GM21576 (cell line): ENCODE measurements around the gene NLRP9.
"Not testable (repeated sequence)": the region's sequence is repeated elsewhere in the genome, so short reads cannot be mapped to it uniquely, and the experiment has no call there.

ENCODE experiments used
- ATAC-seq: cut with Tn5 transposase; IDR thresholded peaks from one replicate; pipeline ENCODE4 v1.9.1; 2021; ENCODE audit warnings: mild to moderate bottlenecking, moderate library complexity; ENCODE audit not compliant: unreplicated experiment

Gene NLRP9

DNA sequence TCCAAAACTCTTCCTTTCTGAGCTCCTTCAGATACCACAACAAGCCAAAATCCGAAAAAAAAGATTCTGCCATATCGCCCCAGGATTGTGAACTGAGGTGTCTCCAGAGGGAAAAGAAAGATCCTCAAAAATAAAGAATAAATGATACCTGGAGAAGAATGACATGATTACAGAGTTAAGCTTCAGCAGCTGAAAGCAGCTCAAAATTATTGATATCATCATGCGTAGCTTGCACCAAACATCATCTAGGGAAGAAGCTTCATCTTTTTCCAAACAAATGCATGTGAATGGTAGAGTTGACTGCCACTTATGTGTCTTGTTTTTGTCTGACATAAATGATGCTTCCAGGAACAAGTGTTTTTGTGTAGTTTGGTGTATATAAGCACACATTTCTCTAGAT is at the start of gene NLRP9:
TSS of gene NLRP9 (minus strand) at position 101 of the 400 bp plus-strand sequence. CDS start at position 73, 28 bp downstream.
- no peak for ATAC-seq

DNA sequence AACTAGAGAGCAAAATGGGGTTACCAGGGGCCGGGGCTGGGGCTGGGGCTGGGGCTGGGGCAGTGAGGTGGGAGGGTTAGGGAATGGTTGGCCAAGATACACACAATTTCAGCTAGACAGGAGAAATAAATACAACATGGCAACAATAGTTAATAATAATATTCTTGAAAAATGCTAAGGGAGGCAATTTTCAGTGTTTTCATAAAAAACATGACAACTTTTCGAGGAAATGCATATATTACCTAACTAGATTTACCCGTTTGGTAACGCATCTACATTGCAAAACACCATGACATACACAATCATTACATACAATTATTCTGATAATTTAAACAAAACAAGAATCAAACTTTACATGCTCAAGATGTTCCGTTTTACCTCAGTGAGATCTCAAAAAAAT is 42.9 kb upstream of the NLRP9 start:
- no peak for ATAC-seq

GRCh38 chr19:55778331-55778730 is 40.1 kb upstream of the NLRP9 start:
- no peak for ATAC-seq

GRCh38 chr19:55777528-55777927 is 39.3 kb upstream of the NLRP9 start:
- ATAC-seq: no peak

- ATAC-seq: not testable (repeated sequence)
Observed at GRCh38 chr19:55769632-55770031, 31.4 kb upstream of the NLRP9 start.

GRCh38 chr19:55768818-55769217 is 30.6 kb upstream of the NLRP9 start, which contains the start of gene RFPL4AL1:
TSS of gene RFPL4AL1 (plus strand) at chr19:55769118. CDS start at chr19:55771805, 2,687 bp downstream.
- not testable (repeated sequence) for ATAC-seq

DNA sequence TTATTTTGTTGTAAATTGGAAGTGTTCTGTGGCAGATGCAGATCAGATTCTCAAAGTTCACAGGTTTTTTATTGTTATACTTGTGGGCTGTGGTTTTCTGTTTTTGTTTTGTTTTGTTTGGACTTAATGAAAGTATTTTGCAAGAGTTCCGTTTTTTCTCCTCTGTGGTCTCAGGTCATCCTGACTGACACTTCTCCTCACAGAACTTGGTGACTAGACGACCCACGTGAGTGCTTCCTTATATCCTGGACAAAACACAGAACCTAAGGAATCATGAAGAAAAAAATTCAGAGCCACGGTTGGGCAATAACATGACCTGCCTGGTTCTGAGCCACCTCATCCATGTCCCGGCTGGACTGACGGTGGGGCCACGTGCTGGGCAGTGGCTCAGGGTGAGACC is 28.3 kb upstream of the NLRP9 start:
- no peak for ATAC-seq

- not testable (repeated sequence) for ATAC-seq
Observed at GRCh38 chr19:55758797-55759196, 20.6 kb upstream of the NLRP9 start, which contains the start of gene RFPL4A. TSS of gene RFPL4A (plus strand) at chr19:55759097. CDS start at chr19:55761801, 2,704 bp downstream.

DNA sequence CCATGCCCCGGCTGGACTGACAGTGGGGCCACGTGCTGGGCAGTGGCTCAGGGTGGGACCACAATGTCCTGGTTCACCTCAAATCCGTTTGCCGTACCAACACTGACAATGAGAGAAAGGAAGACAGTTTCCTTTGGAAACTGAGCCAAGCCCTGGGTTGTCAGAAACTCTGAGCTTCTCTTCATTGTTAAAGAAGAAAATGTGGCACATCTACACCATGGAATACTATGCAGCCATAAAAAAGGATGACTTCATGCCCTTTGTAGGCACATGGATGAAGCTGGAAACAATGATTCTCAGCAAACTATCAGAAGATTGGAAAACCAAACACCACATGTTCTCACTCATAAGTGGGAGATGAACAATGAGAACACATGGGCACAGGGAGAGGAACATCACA is 18.6 kb upstream of the NLRP9 start:
- ATAC-seq: not testable (repeated sequence)

- no peak for ATAC-seq
Observed at GRCh38 chr19:55753401-55753800, 15.2 kb upstream of the NLRP9 start.

DNA sequence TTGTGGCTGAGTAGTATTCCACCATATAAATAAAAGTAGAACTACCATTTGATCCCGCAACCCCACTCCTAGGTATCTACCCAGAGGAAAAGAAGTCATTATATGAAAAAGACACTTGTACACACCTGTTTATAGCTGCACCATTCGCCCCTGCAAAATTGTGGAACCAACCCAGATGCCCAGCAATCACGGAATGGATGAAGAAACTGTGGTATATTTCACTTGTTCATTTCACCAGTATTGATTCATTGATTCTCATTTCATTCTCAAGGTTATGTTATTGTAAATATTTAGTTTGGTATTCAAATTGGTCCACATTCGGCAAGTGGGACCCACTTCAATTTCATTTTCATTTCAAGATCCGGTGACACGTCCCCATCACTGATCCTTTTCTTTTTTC is 12.5 kb upstream of the NLRP9 start:
- no peak for ATAC-seq

DNA sequence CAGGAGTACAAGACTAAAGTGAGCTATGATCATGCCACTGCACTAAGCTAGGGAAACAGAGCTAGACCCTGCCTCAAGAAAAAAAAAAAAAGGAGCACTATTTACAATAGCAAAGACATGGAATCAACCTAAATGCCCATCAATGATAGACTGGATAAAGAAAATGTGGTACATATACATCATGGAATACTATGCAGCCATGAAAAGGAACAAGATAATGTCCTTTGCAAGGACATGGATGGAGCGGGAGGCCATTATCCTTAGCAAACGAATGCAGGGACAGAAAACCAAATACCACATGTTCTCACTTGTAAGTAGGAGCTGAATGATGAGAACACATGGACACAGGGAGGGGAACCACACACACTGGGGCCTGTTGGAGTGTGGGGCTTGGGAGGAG is 7.8 kb downstream of the NLRP9 start:
- not testable (repeated sequence) for ATAC-seq

DNA sequence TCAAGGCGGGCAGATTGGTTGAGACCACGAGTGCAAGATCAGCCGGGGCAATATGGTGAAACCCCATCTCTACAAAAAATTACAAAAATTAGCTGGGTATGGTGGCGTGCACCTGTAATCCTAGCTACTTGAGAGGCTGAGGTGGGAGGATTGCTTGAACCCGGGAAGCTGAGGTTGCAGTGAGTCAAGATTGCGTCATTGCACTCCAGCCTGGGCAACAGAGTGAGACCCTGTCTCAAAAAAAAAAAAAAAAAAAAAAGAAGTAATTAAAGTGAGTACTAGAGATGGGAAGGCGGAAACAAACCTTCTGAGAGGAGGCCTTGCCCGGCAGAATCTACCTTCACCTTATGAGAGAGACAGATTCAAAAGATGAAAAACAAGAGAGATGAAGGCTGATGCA is 14.7 kb downstream of the NLRP9 start:
- ATAC-seq: no peak

DNA sequence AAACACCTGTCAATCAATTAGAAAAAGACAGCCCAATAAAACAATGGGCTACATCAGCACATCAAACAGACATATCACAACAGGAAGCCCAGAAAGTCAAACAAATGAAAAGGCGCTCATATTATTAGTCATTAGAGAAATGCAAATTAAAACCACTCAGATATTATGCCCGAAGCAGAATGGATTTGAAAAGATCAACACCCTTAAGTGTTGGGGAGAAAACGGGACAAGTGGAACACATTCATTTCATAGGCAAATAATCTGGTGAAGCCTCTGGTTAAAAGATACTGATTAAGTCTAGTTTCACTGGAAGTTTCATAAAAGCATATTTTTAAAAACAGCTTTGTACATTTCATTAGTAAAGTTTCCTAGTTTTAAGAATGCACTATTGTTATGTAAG is 17.4 kb downstream of the NLRP9 start:
- no peak for ATAC-seq

DNA sequence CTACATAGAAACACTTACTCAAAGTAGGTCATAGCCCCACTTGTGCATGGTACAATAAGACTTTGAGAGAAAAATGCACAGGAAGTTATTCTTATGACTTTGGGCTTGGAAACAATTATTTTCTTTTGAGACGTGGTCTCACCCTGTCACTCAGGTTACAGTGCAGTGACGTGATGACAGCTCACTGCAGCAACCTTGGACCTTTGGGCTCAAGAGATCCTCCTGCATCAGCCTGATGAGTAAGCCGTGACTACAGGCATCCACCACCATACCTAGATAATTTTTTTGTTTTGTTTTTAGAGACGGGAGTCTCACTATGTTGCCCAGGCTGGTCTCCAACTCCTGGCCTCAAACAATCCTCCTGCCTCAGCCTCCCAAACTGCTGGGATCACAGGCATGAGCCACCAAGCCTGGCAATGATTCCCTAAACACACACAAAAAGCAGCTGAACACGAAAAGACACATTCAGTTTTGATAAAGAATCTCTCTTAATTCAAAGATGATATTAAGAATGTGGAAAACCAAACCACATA is 17.9 kb downstream of the NLRP9 start:
- ATAC-seq: no peak

GRCh38 chr19:55717879-55718711 is 20.1 kb downstream of the NLRP9 start:
- not testable (repeated sequence) for ATAC-seq

DNA sequence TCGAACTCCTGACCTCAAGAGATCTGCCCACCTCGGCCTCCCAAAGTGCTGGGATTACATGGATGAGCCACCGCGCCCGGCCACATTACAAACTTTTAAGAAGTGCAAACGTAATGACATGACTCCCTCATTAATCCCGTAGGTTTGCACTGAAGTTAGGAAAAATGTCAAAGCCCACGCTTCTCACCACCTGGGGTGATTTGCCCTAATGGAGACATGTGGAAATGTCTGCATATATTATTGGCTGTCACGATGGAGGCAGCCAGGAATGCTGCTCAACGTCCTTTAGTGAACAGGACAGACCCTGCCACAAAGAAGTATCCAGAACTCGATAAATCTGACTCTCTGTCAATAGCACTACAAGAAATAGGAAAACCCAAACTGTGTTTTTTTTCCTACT is 21.0 kb downstream of the NLRP9 start:
- no peak for ATAC-seq

GRCh38 chr19:55716531-55716930 is 21.7 kb downstream of the NLRP9 start:
- no peak for ATAC-seq

GRCh38 chr19:55712804-55713631 is 25.2 kb downstream of the NLRP9 start:
- ATAC-seq: no peak

- ATAC-seq: no peak
Observed at GRCh38 chr19:55711719-55712118, 26.5 kb downstream of the NLRP9 start.

DNA sequence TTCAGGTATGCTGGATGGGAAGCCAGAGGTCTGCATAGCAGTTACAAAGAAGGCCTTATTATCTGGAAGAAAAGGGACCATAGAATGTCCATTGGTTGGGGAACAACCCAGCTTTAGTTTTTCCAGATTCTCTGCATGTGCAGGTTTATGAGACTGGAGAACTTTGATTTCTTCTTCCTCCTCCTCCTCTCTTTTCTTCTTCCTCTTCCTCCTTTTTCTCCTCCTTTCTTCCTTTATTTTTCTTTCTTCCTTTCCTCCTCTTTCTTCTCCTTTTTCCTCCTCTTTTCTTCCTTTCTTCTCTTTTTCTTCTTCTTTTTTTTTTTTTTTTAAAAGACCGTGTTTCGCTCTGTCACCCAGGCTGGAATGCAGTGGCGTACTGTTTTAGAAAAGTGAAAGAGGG is 32.2 kb downstream of the NLRP9 start:
- no peak for ATAC-seq
